ENCODE results near the gene FOXN3.

FOXN3 gene, protein sequence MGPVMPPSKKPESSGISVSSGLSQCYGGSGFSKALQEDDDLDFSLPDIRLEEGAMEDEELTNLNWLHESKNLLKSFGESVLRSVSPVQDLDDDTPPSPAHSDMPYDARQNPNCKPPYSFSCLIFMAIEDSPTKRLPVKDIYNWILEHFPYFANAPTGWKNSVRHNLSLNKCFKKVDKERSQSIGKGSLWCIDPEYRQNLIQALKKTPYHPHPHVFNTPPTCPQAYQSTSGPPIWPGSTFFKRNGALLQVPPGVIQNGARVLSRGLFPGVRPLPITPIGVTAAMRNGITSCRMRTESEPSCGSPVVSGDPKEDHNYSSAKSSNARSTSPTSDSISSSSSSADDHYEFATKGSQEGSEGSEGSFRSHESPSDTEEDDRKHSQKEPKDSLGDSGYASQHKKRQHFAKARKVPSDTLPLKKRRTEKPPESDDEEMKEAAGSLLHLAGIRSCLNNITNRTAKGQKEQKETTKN

DNA sequence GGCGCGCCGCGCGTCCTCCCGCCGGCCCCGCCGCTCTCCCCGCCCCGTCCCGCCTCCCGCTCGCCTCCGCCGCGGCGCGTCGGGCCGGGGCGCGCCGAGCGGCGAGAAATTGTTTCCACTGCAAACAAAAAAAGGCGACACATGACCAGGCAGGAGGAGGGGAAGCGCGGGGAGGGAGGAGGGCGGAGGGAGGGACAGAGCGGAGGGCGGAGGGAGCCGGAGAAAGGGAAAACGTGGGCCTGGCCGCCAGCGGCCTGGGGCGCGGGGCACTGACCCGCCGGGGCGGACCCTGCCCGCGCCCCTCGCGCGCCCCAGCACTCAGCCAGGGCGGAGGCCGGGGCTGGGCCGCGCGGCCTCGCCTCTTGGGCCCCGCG is at the start of gene FOXN3:
Gene FOXN3, minus strand, starts transcription at position 143 of the 374 bp plus-strand sequence. CDS start 4,757 bp downstream, outside the sequence.
- Histone ChIP-seq H3K27me3 (ENCODE audit: control insufficient read depth in 1 of 2, insufficient read depth in 2 of 2, low read length in 2 of 2) (no peaks in the 10 kb centered on the region), H3K27ac (ENCODE audit: low read length) (peak within 1 kb of the TSS; percentile 94), H3K4me1 (ENCODE audit: control insufficient read depth, insufficient read depth, low read length) (peaks cover 17% of the 10 kb centered on the region), H3K9me3 (ENCODE audit: control insufficient read depth in 2 of 2, low read length in 2 of 2) (no peaks in the 10 kb centered on the region), H3K4me3 (ENCODE audit: low read length in 2 of 2) (peak within 1 kb of the TSS; percentile 90 to 93), H3K36me3 (ENCODE audit: control insufficient read depth in 2 of 2, insufficient read depth in 2 of 2, low read length in 2 of 2) (peaks cover 2% of the 10 kb centered on the region in 2 donors), H3K9ac (ENCODE audit: low read length in 2 of 2) (peak within 1 kb of the TSS; percentile 89 to 95)

DNA sequence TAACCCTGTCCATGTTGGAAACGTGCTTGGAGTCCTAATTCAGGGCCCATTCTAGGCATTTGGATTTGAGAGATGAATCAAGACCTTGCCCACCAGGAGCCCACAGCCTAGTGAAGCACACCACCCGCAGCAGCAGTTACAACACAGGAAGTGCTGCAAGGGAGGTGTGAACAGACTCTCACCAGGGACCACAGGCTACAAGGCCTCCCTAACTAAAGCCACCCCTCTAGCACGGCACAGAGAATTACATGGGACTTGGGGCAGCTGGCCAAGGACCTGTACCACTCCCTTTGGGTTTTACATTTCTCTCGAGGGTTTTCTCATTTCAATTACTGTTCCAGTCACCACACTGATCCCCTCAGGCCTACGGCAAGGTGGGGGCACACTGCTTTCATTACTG is 49.5 kb upstream of the FOXN3 start:
- Histone ChIP-seq H3K27ac (ENCODE audit: low read length) (no peak overlapping the region), H3K9ac (ENCODE audit: low read length in 2 of 2) (no peak overlapping the region), H3K4me1 (ENCODE audit: control insufficient read depth, insufficient read depth, low read length) (peaks cover 12% of the 10 kb centered on the region), H3K36me3 (ENCODE audit: control insufficient read depth in 2 of 2, insufficient read depth in 2 of 2, low read length in 2 of 2) (no peaks in the 10 kb centered on the region), H3K4me3 (ENCODE audit: low read length in 2 of 2) (no peak overlapping the region), H3K27me3 (ENCODE audit: control insufficient read depth in 1 of 2, insufficient read depth in 2 of 2, low read length in 2 of 2) (no peaks in the 10 kb centered on the region), H3K9me3 (ENCODE audit: control insufficient read depth in 2 of 2, low read length in 2 of 2) (no peaks in the 10 kb centered on the region)

DNA sequence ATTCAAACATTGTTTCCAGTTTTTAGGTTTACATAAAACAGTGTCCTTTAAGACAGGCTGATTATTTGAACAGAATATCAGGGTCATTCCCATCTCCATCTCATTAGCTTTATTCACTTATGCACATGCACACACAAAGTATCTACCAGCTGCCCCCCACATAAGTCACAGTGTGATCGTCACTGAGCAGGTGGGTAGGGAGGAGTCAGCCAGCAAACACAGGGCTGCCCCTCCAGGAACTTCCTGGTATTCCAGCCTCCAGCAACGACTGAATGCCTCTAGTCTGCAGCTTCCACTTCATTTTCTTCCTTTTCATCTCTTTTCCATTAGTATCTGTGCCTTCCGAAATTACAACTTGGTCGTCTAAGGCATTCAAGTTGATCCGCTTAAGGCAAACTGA is 48.8 kb upstream of the FOXN3 start:
- Histone ChIP-seq H3K27me3 (ENCODE audit: control insufficient read depth in 1 of 2, insufficient read depth in 2 of 2, low read length in 2 of 2) (no peaks in the 10 kb centered on the region), H3K4me3 (ENCODE audit: low read length in 2 of 2) (no peak overlapping the region), H3K4me1 (ENCODE audit: control insufficient read depth, insufficient read depth, low read length) (peaks cover 10% of the 10 kb centered on the region), H3K9ac (ENCODE audit: low read length in 2 of 2) (no peak overlapping the region), H3K36me3 (ENCODE audit: control insufficient read depth in 2 of 2, insufficient read depth in 2 of 2, low read length in 2 of 2) (no peaks in the 10 kb centered on the region), H3K9me3 (ENCODE audit: control insufficient read depth in 2 of 2, low read length in 2 of 2) (no peaks in the 10 kb centered on the region), H3K27ac (ENCODE audit: low read length) (no peak overlapping the region)

DNA sequence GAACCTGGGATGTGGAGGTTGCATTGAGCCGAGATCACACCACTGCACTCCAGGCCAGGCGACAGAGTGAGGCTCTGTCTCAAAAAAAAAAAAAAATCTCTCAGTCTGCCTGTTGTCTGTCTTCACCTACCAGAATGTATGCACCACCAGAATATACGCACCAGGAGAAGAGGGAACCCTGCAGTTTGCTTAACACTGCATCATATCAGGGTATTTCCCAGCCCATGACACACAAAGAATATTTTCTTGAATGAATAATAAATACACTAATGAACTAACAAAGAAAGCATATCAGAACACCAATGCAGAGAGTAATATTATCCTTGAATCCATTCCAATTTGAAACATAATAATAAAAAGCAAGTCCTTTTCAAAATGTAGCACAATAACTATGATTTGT is 44.2 kb upstream of the FOXN3 start:
- Histone ChIP-seq H3K36me3 (ENCODE audit: control insufficient read depth in 2 of 2, insufficient read depth in 2 of 2, low read length in 2 of 2) (no peaks in the 10 kb centered on the region), H3K27me3 (ENCODE audit: control insufficient read depth in 1 of 2, insufficient read depth in 2 of 2, low read length in 2 of 2) (no peaks in the 10 kb centered on the region)

DNA sequence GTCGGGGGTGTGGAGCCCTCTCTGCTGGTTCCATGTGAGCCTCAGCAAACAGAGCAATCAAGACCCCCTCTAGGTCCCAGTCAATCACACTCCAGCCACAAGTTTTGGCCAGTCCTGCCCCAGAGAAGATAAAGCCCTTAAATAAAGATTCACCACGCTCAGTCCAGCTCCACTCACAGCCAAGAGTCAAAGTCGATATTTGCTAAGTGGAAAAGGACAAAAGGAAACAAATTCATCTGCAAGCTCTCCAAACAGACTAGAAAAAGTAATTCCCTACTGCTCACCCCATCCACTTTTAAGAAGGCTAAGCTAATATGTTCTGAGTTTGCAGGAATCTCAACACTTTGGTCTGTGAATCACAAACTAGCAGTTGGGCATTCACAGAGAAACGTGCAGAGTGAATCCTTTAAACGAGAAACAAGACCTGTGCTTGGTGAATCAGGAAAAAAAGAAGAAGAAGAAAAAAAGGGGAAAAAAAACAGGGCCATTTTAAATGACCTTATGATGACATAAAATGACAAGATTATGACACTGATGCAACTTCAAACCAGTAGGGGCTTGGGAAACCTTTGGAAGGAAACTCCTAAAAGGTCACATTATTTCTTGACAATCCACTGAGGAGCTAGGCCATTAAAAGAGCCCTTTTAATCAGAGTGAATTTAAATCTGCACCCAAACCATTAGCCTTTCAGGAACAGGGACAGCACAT is 41.8 kb upstream of the FOXN3 start:
- no peaks in the 10 kb centered on the region for H3K36me3 ChIP-seq (ENCODE audit: control insufficient read depth in 2 of 2, insufficient read depth in 2 of 2, low read length in 2 of 2)
- H3K27me3 ChIP-seq (ENCODE audit: control insufficient read depth in 1 of 2, insufficient read depth in 2 of 2, low read length in 2 of 2) = no peaks in the 10 kb centered on the region
- H3K4me3 ChIP-seq (ENCODE audit: low read length in 2 of 2) = no peak overlapping the region
- H3K27ac ChIP-seq (ENCODE audit: low read length) = no peak overlapping the region
- no peak overlapping the region for H3K9ac ChIP-seq (ENCODE audit: low read length in 2 of 2)
- no peaks in the 10 kb centered on the region for H3K9me3 ChIP-seq (ENCODE audit: control insufficient read depth in 2 of 2, low read length in 2 of 2)
- H3K4me1 ChIP-seq (ENCODE audit: control insufficient read depth, insufficient read depth, low read length) = no peaks in the 10 kb centered on the region

More for the DNA sequence above, 44.2 kb upstream of the FOXN3 start:
- Histone ChIP-seq H3K9ac (ENCODE audit: low read length in 2 of 2) (no peak overlapping the region), H3K4me1 (ENCODE audit: control insufficient read depth, insufficient read depth, low read length) (no peaks in the 10 kb centered on the region), H3K27ac (ENCODE audit: low read length) (no peak overlapping the region), H3K4me3 (ENCODE audit: low read length in 2 of 2) (no peak overlapping the region), H3K9me3 (ENCODE audit: control insufficient read depth in 2 of 2, low read length in 2 of 2) (no peaks in the 10 kb centered on the region)

DNA sequence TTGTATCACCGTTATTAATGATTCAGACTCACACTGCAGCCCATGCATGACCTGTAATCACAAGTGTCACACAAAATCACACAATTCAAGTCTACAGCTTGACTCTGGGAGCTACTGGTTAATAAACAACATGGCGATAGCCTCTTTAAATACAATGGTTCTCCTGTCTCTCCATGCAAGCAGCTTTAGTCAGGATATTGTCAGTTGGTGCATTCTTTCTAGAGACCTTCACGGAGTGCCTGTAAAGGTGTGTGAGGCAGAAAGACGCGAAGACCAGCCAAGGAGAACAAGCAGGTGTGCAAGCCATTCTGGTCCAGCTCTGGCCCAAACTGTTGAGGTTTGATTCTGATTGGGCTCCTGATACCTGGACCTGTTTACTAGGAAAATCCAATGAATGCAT is 40.0 kb upstream of the FOXN3 start:
- Histone ChIP-seq H3K9me3 (ENCODE audit: control insufficient read depth in 2 of 2, low read length in 2 of 2) (no peaks in the 10 kb centered on the region), H3K4me1 (ENCODE audit: control insufficient read depth, insufficient read depth, low read length) (no peaks in the 10 kb centered on the region), H3K36me3 (ENCODE audit: control insufficient read depth in 2 of 2, insufficient read depth in 2 of 2, low read length in 2 of 2) (no peaks in the 10 kb centered on the region), H3K9ac (ENCODE audit: low read length in 2 of 2) (no peak overlapping the region), H3K27ac (ENCODE audit: low read length) (no peak overlapping the region), H3K27me3 (ENCODE audit: control insufficient read depth in 1 of 2, insufficient read depth in 2 of 2, low read length in 2 of 2) (no peaks in the 10 kb centered on the region), H3K4me3 (ENCODE audit: low read length in 2 of 2) (no peak overlapping the region)

DNA sequence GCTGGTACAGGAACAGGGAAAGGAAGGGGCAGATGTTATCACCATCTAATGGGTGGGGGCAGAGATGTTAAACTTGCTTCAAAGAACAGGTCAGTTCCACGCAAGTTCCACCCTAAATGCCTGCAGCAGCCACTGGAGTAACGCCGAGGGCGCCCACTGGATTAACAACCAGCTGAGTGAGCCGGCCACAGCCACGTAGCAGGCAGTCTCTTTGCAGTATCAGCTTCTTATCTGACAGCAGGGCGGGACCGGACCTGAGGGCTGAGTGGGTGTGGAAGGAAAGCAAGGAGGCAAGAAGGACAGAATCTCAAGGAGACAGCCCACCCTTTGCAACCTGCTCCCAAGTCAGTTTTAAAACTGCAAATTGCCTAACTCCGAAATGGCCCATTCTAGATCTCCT is 38.4 kb upstream of the FOXN3 start:
- H3K36me3 ChIP-seq (ENCODE audit: control insufficient read depth in 2 of 2, insufficient read depth in 2 of 2, low read length in 2 of 2) = peaks cover 0 to 2% of the 10 kb centered on the region in 2 donors
- no peaks in the 10 kb centered on the region for H3K27me3 ChIP-seq (ENCODE audit: control insufficient read depth in 1 of 2, insufficient read depth in 2 of 2, low read length in 2 of 2)
- no peaks in the 10 kb centered on the region for H3K4me1 ChIP-seq (ENCODE audit: control insufficient read depth, insufficient read depth, low read length)
- H3K9ac ChIP-seq (ENCODE audit: low read length in 2 of 2) = no peak overlapping the region
- no peak overlapping the region for H3K27ac ChIP-seq (ENCODE audit: low read length)
- H3K4me3 ChIP-seq (ENCODE audit: low read length in 2 of 2) = no peak overlapping the region
- no peaks in the 10 kb centered on the region for H3K9me3 ChIP-seq (ENCODE audit: control insufficient read depth in 2 of 2, low read length in 2 of 2)

DNA sequence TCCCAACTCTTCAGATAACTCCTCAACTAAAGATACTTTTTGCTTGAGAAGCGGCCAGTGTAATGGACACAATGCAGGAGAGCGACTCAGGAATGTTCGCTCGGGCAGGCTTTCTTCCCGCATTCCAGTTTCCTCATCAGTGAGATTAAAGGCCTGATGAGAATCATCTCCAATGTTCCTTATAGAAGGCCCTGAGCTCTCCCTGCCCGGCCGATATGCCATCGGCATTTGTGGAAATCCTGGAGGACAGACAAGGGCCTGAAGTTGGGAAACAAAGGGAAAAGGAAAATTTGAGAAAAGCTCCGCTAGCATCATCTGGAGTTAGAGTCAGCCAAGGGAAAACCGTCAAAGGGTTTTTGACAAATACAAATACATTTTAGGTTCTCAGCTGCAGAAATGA is 38.0 kb upstream of the FOXN3 start:
- H3K9me3 ChIP-seq (ENCODE audit: control insufficient read depth in 2 of 2, low read length in 2 of 2) = no peaks in the 10 kb centered on the region
- no peak overlapping the region for H3K9ac ChIP-seq (ENCODE audit: low read length in 2 of 2)
- no peak overlapping the region for H3K4me3 ChIP-seq (ENCODE audit: low read length in 2 of 2)
- no peak overlapping the region for H3K27ac ChIP-seq (ENCODE audit: low read length)
- peaks cover 0 to 2% of the 10 kb centered on the region in 2 donors for H3K36me3 ChIP-seq (ENCODE audit: control insufficient read depth in 2 of 2, insufficient read depth in 2 of 2, low read length in 2 of 2)
- H3K27me3 ChIP-seq (ENCODE audit: control insufficient read depth in 1 of 2, insufficient read depth in 2 of 2, low read length in 2 of 2) = no peaks in the 10 kb centered on the region
- H3K4me1 ChIP-seq (ENCODE audit: control insufficient read depth, insufficient read depth, low read length) = no peaks in the 10 kb centered on the region

DNA sequence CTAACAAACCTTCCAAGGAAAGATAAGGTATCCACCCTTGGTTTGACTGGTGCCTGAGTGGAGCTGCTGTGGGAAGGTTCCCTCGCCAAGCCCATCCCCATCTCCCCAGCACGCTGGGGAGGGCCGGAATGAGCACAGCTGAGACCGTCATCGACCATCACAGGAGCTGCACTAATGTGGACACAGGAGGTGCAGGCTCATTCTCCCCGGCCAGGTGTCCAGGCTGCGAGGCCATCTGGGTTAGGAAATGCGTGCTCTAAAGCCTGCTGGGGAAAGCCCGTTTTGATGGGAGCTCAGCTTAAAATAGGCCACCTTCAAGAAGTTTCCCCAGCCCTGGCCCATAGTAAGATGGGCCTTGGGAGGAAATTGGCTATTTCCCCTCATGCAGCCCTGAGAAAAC is 35.2 kb upstream of the FOXN3 start:
- Histone ChIP-seq H3K9me3 (ENCODE audit: control insufficient read depth in 2 of 2, low read length in 2 of 2) (no peaks in the 10 kb centered on the region), H3K4me1 (ENCODE audit: control insufficient read depth, insufficient read depth, low read length) (no peaks in the 10 kb centered on the region), H3K27ac (ENCODE audit: low read length) (no peak overlapping the region), H3K27me3 (ENCODE audit: control insufficient read depth in 1 of 2, insufficient read depth in 2 of 2, low read length in 2 of 2) (no peaks in the 10 kb centered on the region), H3K36me3 (ENCODE audit: control insufficient read depth in 2 of 2, insufficient read depth in 2 of 2, low read length in 2 of 2) (peaks cover 0 to 2% of the 10 kb centered on the region in 2 donors), H3K9ac (ENCODE audit: low read length in 2 of 2) (no peak overlapping the region), H3K4me3 (ENCODE audit: low read length in 2 of 2) (no peak overlapping the region)

DNA sequence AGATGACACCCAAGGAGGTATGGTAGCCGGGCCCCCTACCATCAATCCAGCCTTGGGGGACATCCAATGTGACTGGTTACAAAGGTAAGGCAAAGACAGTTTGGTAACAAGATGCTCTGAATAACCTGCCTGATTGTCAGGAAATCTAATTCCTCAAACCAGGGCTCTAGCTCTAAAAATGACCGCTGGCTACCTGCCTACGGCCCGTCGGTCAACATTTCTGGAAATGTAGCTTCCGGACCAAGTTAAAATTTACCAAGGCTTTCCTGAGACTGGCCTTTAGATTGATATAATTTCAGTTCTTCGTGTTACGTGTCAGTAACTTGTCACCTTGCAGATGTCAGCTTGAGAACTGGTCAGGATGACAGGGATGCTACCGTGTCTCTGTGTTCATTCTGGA is 34.2 kb upstream of the FOXN3 start:
- Histone ChIP-seq H3K9me3 (ENCODE audit: control insufficient read depth in 2 of 2, low read length in 2 of 2) (no peaks in the 10 kb centered on the region), H3K27ac (ENCODE audit: low read length) (no peak overlapping the region), H3K4me3 (ENCODE audit: low read length in 2 of 2) (no peak overlapping the region), H3K36me3 (ENCODE audit: control insufficient read depth in 2 of 2, insufficient read depth in 2 of 2, low read length in 2 of 2) (peaks cover 0 to 2% of the 10 kb centered on the region in 2 donors), H3K27me3 (ENCODE audit: control insufficient read depth in 1 of 2, insufficient read depth in 2 of 2, low read length in 2 of 2) (no peaks in the 10 kb centered on the region), H3K4me1 (ENCODE audit: control insufficient read depth, insufficient read depth, low read length) (no peaks in the 10 kb centered on the region), H3K9ac (ENCODE audit: low read length in 2 of 2) (no peak overlapping the region)
